Left ventricle myocardium superior (tissue), 1 donor: ENCODE data around the gene GSG1L. TPM values are rescaled to one million over a fixed set of nuclear protein-coding genes. Genes with fewer than 3 reads are reported as not detected.
"Not testable (repeated sequence)": the region's sequence is repeated elsewhere in the genome, so short reads cannot be mapped to it uniquely, and the experiment has no call there.

ENCODE experiments used
- ATAC-seq: fragments of 200-7000 bp; cut with Tn5 transposase; one replicate; pipeline ENCODE4 v1.9.1; 2020; ENCODE audit warnings: mild to moderate bottlenecking, moderate library complexity
- DNase-seq: peaks from one replicate; pipeline ENCODE4 v3.0.0-alpha.2; 2020
- intact Hi-C: fragments of 100-400 bp; cut with micrococcal nuclease; formaldehyde crosslinking; loops from one replicate; pipeline ENCODE4 v1.11.0; 2022
- total RNA-seq: library from RNA; stranded (reverse); fragmentation: NEBNext Ultra II Directional; extraction: Animal tissue kit (Norgen Biotek cat#: 25700); gene quantifications from one replicate; pipeline ENCODE4 v1.2.1, GENCODE V29; 2021
- donor health status: DM: no; HTN: yes; CAD: no; lungs with severe emphysema.

The GSG1L gene
- total RNA-seq, 1 donor from 2014 or later, result 1.9 TPM

DNA sequence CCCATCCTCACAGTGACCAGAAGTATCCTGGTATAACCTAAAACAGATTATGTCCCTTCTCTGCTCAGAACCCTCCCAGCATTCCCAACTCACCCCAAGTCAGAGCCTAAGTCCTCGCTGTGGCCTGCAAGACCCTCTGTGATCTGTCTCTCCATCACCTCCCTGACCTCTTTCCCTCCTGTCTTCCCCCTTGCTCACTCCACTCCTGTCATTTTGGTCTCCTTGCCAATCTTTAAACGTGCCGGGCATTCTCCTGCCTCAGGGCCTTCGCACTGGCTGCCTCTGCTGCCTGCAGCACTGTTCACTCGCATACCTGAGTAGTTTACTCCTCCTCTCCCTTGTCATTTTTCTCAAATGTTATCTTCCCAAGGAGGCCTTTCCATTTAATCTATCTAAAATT is 97.7 kb downstream of the GSG1L start:
- intact Hi-C loops, result no loop called here
- DNase-seq, result no peak
- no peak for ATAC-seq

DNA sequence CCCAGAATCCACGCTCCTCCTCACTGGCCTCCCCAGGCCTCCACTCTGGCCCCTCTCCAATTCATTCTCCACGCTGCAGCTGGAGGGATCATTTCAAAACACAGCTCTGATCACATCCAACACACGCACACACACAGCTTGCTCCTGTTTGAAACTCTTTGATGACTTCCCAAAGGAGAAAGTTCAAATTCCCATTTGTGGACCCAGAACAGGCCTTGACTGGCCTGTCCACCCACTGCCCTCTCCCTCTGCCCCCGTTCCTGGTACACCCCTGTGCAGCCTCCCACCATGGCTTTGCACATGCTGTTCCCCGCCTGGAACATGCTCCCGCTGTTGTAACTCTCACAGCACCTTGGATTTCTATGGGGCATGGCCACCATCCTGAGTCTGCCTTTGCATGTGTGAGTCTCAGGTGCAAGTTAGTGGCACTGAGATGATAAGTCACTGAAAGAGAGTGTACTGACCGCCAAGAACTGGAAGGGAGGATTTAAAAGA is 100.0 kb downstream of the GSG1L start:
- intact Hi-C loops, result no loop called here
- ATAC-seq, result no peak
- no peak for DNase-seq

DNA sequence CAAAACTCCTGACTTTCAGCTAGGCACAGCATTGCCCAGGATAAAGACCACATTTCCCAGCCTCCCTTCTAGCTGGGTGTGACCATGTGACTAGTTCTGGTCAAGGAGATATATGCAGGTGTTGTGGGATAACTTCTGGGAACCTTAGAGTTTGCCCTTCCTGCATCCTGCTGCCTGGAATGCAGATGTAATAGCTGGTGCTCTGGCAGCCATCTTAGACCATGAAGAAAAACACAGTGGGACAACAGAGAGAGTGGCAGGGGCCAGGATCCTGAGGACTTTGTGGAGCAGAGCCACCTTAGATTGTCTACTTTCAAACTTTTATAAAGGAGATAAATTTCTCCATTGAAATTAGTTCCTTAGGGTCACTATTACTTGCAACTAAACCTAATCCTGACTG is 101.3 kb downstream of the GSG1L start:
- no peak for DNase-seq
- intact Hi-C loops, result no loop called here
- ATAC-seq, result no peak

DNA sequence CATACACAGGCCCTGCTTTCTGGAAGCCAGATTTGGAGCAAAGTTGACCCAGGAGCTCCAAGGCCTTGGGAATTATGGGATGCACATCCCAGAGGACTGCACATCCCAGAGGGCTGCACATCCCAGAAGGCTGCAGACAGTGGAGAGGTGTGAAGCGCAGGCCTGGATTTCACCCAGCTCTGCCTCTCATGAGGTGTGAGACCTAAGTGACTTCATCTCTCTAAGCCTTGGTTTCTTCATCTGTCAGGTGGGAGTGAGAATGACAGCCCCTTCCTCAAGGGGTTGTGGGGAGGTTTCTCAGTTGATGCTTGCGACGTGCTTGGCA is 102.3 kb downstream of the GSG1L start:
- no peak for ATAC-seq
- intact Hi-C loops, result no loop called here
- DNase-seq, result no peak

DNA sequence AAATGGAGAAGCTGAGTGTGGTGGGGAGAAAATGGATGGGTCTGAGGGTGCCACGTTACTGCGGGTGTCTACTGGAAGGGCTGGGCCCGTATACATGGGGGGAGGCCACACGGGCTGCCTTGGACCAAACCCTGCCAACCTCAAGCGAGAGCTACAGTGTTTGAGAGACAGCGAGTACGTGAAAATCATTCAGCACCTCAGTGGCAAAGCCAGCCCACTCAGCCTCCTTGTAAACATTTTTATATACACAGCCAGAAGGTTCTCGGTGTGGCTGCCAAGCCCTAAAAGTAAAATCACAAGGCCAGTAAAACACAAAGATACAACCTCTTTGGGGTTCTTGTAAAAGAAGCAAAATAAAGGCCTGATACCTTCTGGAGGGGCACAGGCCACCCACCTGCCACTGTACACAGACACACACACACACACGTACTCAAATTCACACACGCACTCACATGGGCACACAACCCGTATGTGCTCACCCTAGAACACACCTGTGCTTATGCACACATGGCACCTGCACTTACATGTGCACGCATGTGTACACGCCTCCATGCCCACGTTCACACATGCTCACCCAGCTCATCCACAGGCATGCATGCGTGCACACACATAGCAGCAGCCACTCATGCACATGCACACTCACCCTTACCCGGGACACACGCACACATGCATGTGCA is 102.8 kb downstream of the GSG1L start:
- ATAC-seq (no peak), DNase-seq (no peak)
- intact Hi-C loops, result no loop called here

DNA sequence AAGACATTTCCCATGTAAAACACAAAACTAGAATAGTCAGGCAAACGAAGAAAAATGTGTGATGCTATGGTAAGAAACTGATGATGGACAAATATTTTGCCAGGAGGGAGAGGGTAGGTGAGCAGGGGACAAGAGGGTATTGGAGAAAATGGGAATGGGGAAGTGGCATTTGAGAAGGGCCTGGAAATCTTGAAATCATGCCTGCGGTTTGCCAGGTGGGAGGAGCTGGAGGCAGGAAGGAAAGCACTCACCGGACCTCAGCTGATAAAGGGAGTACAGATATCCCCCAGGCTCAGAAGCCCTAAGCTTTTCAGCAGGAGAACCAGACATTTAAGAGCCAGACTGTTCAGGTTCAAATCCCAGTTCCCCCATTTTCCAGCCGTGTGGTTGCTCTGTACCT is 103.6 kb downstream of the GSG1L start:
- no peak for ATAC-seq
- no peak for DNase-seq
- intact Hi-C loops, result no loop called here

DNA sequence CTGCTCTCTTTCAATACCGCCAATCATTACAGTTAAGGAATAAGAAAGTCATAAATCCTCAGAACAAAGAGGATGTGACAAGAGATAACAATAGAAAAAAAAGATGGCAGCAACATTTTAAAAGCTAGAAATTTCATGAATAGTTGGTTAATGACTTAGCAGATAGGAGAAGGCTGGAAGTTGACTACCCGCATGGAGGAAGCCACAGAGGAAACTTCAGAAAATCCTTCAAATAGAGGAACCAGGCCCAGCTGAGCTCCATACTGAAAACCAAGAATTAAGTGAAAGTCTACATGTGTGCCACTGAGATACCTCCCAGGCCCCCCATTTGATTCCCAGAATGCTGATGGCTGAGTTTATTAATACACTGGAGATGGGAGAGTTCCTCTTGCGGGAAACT is 109.3 kb downstream of the GSG1L start:
- no peak for DNase-seq
- ATAC-seq, result no peak
- intact Hi-C loops, result no loop called here

DNA sequence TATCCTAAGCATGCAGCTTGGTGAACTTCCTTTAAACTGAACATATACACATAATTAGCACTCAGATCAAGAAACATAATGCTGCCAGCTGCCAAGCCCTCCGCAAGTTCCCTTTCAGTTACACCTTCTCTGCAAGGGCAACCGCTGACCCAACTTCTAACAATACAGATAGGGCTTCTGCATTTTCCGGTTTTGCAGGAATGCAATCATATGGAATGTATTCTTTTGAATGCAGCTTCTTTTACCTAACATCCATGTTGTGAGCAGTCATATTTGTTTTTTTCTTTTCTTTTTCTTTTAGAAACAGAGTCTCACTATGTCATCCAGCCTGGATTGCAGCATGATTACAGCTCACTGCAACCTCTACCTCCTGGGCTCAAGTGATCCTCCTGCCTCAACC is 110.7 kb downstream of the GSG1L start:
- intact Hi-C loops, result no loop called here
- ATAC-seq, result no peak
- DNase-seq, result no peak

DNA sequence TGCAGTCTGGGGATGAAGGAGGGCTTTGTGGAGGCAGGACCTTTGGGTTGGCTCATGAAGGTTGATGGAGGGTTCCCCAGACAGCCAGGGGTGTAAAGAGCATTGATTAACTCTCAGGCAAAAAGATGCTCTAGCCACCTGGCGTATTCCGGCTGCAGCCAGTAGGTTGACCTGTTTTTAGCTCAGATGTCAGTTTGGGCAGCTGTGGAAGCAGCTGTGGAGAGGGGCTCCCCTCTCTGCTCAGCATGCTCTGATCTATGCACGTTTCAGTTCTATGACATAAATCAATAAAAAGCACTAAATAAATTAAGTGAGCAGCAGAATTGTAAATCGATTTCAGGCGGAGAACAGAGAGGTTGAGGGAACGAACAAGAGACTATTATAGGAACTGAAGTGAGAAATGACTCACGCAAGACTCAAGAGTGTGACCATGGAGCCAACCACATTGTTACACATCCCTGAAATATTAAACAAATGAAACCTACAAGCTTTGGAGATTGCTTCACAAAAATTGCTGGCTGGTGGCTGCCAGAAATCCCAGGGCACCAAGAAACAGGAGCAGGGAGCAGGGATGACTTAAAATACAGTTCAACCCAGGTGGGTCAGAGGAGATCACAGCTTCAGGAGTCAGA is 111.9 kb downstream of the GSG1L start:
- ATAC-seq (no peak), DNase-seq (no peak)
- intact Hi-C loops, result no loop called here

DNA sequence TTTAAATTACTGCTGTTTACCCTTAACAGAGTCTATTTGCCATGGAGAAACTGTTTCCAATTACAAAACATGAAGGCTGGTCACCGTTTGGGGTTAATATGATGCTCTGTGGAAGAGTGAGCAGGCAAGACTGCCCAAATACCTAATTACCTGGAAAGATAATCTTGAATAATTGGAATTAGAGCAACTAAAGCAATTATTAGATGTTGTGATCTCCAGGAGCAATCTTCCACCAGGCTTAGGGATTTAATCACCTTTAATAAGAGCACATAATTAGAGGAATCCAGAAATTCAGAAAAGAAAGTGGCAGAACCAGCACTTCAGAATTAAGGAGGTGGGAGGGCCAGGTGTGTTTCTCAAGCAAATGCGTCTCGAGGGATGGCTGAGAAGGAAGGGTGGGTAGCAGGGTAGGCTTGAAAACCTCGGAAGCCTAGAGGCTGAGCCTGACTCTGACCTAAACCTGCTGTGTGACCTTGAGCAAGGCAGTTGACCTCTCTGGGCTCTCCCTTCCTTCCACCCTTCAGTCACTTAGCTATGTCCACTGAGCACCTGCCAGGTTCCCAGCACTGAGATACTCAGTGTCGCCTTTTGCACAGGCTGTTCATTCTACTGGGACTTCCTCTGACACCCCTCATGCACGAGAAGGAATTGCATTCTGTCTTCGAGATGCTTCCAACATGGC is 113.2 kb downstream of the GSG1L start:
- no peak for ATAC-seq
- no peak for DNase-seq
- intact Hi-C loops, result no loop called here

DNA sequence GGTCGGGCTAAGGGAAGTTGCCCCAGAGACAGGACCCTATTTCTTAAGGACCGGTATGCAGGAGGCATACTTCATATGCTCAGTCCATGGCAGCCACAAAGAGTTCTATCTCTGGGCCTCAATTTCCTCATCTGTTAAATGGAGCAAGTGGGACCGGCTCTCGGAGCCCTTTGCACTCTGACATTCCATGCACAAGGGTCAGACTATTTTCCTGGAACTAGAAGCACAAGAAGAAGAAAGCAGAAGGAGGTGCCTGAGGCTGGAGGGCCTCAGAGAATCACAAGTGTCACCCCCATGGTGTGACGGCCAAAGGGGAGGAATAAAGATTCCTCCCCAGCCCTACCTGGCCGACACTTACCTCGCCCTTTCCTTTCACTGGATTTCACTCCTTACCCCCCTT is 115.8 kb downstream of the GSG1L start:
- no peak for ATAC-seq
- intact Hi-C loops, result no loop called here
- DNase-seq, result no peak

DNA sequence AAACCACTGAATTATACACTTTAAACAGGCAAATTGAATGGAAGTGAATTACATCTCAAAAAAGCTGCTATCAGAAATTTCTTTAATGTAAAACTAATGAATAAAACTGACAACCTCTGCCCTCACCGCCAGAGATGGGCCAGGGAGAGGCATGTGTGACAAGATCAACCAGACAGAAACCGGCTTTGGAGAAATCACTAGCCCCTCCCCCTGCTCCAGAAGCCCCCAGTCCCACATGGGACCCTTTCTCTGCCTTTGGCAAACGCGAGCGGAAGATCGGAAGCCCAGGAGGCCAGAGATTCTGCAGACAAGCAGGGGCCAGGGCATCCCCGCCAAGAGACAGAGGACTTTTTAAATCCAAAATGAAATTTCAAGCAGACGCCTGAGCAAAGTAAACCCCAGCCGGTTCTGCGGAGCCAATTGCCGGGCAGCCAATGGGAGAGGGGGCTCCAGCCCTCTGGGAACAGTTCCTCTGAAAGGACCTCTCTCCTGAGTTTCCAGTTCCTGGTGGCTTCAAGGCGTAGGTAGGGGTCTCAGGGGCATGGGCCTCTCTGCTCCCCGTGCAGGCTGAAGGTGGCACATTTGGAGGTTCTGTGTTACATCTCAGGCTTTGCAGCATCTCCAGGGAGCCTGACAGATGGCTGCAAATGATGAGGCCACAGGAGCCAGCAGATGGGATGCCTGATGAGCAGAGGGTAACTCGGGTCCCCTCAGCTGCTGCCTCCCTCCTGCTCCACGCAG is 118.1 kb downstream of the GSG1L start:
- intact Hi-C loops, result no loop called here
- ATAC-seq, result no peak
- no peak for DNase-seq

DNA sequence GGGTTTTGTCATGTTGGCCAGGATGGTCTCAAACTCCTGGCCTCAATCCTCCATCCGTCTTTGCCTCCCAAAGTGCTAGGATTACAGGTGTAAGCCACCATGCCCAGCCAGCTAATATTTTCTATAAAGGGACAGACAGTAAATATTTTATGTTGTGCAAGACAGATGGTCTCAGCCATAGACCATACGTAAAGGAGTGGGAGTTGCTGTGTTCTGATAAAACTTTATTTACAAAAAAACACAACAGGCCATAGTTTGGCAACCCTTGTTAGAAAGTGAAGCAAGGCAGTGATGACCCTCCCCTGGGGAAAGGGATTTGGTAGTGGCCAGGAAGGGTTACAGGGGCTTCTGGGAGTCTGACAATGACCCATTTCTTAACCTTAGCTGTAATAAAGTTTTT is 119.7 kb downstream of the GSG1L start:
- intact Hi-C loops, result no loop called here
- no peak for ATAC-seq

DNA sequence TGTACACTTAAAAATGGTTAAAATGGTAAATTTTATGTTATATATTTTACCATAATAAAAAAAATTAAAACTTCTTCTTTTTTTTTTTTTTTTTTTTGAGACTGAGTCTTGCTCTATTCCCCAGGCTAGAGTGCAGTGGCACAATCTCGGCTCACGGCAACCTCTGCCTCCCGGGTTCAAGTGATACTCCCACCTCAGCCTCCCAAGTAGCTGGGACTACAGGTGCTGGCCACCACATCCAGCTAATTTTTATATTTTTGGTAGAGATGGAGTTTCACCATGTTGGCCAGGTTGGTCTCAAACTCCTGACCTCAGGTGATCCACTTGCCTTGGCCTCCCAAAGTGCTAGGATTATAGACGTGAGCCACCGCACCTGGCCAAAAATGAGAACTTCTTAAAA is 121.4 kb downstream of the GSG1L start:
- ATAC-seq, intact Hi-C loops, DNase-seq: not testable (repeated sequence)

More for the DNA sequence above, 119.7 kb downstream of the GSG1L start:
- no peak for DNase-seq

DNA sequence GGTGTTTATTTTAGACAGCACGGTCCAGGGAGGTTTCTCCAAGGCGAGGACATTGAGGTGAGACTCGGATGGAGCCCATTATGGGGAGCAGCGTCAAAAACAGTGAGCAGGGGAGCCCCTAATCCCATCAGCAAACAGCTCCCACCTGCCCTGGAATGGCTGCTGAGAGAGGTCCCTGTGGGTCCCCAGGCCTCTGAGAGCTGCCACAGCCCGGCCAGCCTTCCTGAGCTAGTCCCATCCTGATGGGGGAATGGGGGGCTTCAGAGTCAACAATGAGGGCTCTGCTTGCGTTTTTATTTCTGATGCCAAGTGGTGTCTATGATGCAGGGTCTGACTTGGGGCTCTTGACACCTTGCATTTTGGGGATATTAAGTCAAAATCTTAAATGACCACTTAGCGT is 128.4 kb downstream of the GSG1L start:
- intact Hi-C loops, result no loop called here
- ATAC-seq, result no peak
- DNase-seq, result no peak

DNA sequence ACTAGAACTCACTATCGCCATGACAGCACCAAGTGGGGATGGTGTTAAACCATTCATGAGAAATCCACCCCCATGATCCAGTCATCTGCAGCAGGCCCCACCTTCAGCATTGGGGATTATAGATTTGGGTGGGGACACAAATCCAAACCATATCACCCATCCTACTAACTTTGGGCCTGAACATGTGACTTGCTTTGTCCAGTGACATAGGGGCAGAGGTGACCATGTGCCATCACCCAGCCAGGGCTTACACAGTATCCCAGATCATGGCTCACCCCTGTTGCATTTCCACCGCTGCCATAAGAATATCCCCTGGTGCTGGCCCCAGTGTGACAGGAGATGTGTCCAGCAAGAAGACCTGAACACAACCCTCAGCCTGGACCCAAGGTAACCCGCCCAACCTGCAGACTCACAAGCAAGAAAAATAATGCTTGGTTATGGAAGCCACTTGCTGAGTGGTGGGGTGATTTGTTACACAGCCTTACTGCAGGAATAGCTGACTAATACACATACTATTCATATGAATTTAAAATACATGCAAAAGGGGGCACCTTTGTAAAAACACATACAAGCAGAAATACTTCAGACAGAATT is 130.9 kb downstream of the GSG1L start:
- DNase-seq, result no peak
- ATAC-seq, result no peak
- intact Hi-C loops, result no loop called here

DNA sequence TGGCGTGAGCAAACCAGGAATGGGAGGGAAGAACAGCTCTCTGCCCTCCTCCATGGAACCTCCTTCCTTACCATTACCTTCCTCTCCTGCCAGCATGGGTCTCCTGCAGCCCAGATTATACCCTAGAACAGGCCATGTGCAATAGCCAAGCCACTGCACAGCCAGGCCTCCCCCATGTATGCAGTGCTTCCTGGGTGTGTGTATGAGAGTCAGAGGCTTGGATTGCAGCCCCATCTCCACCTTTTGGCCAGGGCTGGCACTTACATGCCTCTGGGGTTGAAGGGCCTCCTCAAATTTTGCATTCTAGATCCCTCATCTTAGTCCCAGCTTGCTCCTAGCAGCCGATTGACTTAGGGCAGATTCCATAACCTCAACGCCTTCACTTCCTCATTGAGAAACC is 133.7 kb downstream of the GSG1L start:
- ATAC-seq (no peak), DNase-seq (no peak)
- intact Hi-C loops, result no loop called here

DNA sequence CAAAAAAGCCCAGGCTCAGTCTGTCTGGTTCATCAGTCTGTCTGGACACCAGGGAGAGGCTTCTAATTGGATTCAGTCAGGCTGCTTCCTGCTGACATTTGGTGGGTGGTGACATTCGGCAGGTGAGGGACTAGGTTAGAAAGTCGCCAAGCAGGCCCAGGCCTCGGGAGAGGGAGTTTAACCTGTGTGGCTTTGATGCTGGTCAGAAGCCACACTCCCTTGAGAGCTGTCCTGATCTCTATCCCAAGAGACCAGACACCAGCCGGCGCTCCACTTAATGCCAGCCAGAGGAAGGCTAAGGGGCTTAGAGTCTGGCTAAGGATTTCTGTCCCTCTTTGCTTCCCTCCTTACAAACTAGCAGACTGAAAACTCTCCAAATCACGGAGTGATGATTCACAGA is 135.0 kb downstream of the GSG1L start:
- ATAC-seq (no peak), DNase-seq (no peak)
- intact Hi-C loops, result no loop called here

DNA sequence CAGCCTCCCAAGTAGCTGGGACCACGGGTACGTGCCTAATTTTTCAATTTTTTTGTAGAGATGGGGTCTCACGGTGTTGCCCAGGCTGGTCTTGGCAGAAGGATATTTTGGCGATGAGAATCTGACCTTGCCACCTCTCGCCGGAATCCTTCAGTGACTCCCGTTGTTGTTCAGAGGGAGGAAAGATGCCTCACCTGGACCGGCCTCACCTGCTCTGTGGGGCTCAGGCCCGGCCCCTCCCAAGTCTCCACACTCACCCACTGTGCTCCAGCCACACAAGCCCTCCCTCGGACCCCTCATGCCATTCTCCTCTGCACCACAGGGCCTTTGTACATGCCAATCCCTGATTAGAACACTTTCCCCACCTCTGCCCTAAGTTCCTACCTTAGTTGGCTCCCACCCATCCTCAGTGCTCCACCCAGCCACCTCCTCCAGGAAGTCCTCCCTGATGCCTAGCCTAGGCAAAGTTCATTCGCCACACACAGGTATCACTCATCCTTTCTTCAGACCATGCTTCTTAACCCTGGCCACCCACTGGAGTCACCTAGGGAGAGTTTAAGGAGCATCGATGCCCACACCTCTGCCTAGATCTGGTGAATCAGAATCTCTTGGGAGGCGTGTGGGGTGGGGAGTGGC is 136.1 kb downstream of the GSG1L start:
- ATAC-seq, result no peak
- DNase-seq, result no peak
- intact Hi-C loops, result no loop called here
